ENCODE results near the gene CYP1A2. TPM values are rescaled to one million over a fixed set of nuclear protein-coding genes. Genes with fewer than 3 reads are reported as not detected.

The CYP1A2 gene
- total and polyA plus RNA-seq, 9 of the 15 experiments (the other 6 are each of a cell fraction or from before 2014, with no cell fraction given), result not detected

- TF ChIP-seq KDM1A (IDR thresholded peaks at IDR 0.05), result no peak
- no peak for TF ChIP-seq CREM (IDR thresholded peaks at IDR 0.05; ENCODE audit: low read depth)
- TF ChIP-seq EHMT2 (IDR thresholded peaks at IDR 0.05), result no peak
- TF ChIP-seq PPARD (CRISPR knock-in tag; IDR thresholded peaks at IDR 0.05), result no peak
- TF ChIP-seq ZNF318 (IDR thresholded peaks at IDR 0.05; ENCODE audit: borderline replicate concordance in 1 of 2, low read depth in 1 of 2), result no peak
- no peak for TF ChIP-seq TOE1 (IDR thresholded peaks at IDR 0.05; ENCODE audit: borderline replicate concordance)
- no peak for TF ChIP-seq TOE1 (CRISPR knock-in tag; IDR thresholded peaks at IDR 0.05; ENCODE audit: borderline replicate concordance, low read depth)
- no peak for TF ChIP-seq HMG20B (CRISPR knock-in tag; IDR thresholded peaks at IDR 0.05)
- no peak for TF ChIP-seq PHF21A (IDR thresholded peaks at IDR 0.05; ENCODE audit: borderline replicate concordance, low read depth)
- TF ChIP-seq HMG20A (CRISPR knock-in tag; conservative IDR thresholded peaks at IDR 0.05), result no peak
- no peak for TF ChIP-seq NELFE (IDR thresholded peaks at IDR 0.05; ENCODE audit: insufficient read depth, insufficient read length)
- TF ChIP-seq TEAD4 (IDR thresholded peaks at IDR 0.05; ENCODE audit: low read length), result no peak
- TF ChIP-seq TEAD4 (CRISPR knock-in tag; IDR thresholded peaks at IDR 0.05; ENCODE audit: borderline replicate concordance), result no peak
- TF ChIP-seq CUX1 (CRISPR knock-in tag; IDR thresholded peaks at IDR 0.05), result no peak
- no peak for TF ChIP-seq STAT5B (CRISPR knock-in tag; IDR thresholded peaks at IDR 0.05)
- no peak for TF ChIP-seq ZNF311 (CRISPR knock-in tag; IDR thresholded peaks at IDR 0.05)
These were observed 6.1 kb downstream of the CYP1A2 start (continued) for GRCh38 chr15:74754593-74755215.

All from K562 (cell line).